ENCODE results near the gene IQSEC3.

IQSEC3 gene

DNA sequence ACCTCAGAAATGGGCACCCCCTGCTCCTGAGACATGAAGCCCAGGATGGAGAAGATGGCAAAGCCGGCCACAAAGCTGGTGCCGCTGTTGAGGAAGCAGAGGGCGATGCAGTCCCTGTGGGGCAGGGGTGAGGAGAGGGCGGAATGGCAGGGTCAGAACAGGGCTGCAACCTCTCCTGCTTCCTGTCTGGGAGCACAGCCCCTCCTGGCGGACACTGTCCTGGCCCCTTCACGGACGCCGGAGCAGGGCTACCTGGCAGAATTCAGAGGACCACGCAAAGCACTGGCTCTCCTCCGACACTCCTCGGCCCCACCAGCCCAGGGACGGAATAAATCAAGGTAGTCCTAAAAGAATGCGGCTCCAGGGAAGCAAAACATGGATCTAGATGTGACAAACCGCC, 159.8 kb downstream of the IQSEC3 start:
- TF ChIP-seq ZFX (IDR thresholded peaks at IDR 0.05) = no peak
- no peak for TF ChIP-seq CTCF (conservative IDR thresholded peaks at IDR 0.05)
- H3K27ac ChIP-seq = no peak overlapping the region

GRCh38 chr12:227286-227915, 160.8 kb downstream of the IQSEC3 start:
- no peak for TF ChIP-seq CTCF (conservative IDR thresholded peaks at IDR 0.05)

More at GRCh38 chr12:227286-227915, 160.8 kb downstream of the IQSEC3 start:
- no peak overlapping the region for H3K27ac ChIP-seq
